Type B pancreatic cell (in vitro differentiated cells): ENCODE data around the gene DAPK1. TPM values are rescaled to one million over a fixed set of nuclear protein-coding genes. Genes with fewer than 3 reads are reported as not detected.

Experiments used
- DNase-seq: peaks from one replicate; pipeline ENCODE4 v3.0.0; 2021; ENCODE audit warnings: mixed read lengths; ENCODE audit not compliant: unreplicated experiment; ENCODE audit errors: extremely low spot score
- H3K27ac Mint-ChIP-seq: 2 replicates; pipeline ENCODE4 v1.8.0; 2021; ENCODE audit warnings: mild to moderate bottlenecking, mixed read lengths
- H3K27me3 Mint-ChIP-seq: 2 replicates; pipeline ENCODE4 v1.8.0; 2021; ENCODE audit warnings: mixed read lengths
- H3K36me3 Mint-ChIP-seq: 2 replicates; pipeline ENCODE4 v1.8.0; 2021; ENCODE audit warnings: mixed read lengths
- H3K4me1 Mint-ChIP-seq: one replicate; pipeline ENCODE4 v1.8.0; 2021; ENCODE audit warnings: mixed read lengths; ENCODE audit not compliant: unreplicated experiment
- H3K4me3 Mint-ChIP-seq: 2 replicates; pipeline ENCODE4 v1.8.0; 2021; ENCODE audit warnings: mild to moderate bottlenecking, mixed read lengths
- H3K9me3 Mint-ChIP-seq: 2 replicates; pipeline ENCODE4 v1.8.0; 2021; ENCODE audit warnings: mixed read lengths
- total RNA-seq: library from RNA; stranded (reverse); gene quantifications from 2 replicates; pipeline ENCODE4 v1.2.1, GENCODE V29; 2021; ENCODE audit warnings: low replicate concordance
- TF ChIP-seq, protein P1 (sequence below): fragments of 200-600 bp; sonication (generic); conservative IDR thresholded peaks from 2 replicates; pipeline ENCODE4 v1.5.0; 2021; ENCODE audit warnings: antibody characterized with exemption, mild to moderate bottlenecking

DAPK1 gene
- total RNA-seq, 1 donor from 2014 or later, result 160 TPM

DNA sequence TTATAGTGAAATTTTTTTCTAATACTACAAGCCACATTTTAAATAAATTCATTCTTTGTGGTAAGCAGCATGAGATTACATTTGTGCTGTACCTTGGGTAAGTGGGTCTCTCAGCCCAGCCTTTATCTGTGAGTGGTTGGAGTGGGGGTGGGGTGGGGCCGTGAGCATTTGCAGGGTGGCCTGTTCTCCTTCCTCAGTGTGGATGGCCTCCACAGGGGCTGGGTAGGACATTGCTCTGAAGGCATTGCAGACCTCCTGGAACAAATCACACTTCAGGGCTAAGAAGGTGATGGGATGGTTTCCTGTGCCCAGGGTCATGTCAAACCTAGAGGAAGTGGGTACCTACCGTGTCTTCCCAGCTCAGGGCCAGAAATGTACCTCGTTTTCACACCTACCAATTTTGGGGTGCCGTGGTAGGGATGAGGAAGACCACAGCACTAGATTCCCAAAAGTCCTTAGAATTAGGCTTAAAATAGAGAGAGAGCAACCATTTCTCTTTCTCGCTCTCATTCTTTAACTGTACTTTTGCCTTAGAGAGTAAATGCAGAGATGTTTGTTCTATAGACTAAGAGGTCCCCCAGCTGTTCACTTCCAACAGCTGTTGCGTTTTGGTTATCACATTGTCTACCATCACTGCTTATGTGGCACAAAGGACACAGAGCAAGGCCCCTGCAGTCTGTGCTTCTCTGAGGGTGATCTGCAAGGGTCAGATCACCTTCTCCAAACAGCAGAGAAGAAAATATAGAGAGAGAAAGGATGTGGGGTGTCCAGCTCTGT lies 144.9 kb downstream of the DAPK1 start:
- no peaks in the 10 kb centered on the region for H3K27me3 Mint-ChIP-seq
- TF ChIP-seq, protein P1, sequence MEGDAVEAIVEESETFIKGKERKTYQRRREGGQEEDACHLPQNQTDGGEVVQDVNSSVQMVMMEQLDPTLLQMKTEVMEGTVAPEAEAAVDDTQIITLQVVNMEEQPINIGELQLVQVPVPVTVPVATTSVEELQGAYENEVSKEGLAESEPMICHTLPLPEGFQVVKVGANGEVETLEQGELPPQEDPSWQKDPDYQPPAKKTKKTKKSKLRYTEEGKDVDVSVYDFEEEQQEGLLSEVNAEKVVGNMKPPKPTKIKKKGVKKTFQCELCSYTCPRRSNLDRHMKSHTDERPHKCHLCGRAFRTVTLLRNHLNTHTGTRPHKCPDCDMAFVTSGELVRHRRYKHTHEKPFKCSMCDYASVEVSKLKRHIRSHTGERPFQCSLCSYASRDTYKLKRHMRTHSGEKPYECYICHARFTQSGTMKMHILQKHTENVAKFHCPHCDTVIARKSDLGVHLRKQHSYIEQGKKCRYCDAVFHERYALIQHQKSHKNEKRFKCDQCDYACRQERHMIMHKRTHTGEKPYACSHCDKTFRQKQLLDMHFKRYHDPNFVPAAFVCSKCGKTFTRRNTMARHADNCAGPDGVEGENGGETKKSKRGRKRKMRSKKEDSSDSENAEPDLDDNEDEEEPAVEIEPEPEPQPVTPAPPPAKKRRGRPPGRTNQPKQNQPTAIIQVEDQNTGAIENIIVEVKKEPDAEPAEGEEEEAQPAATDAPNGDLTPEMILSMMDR, result no peak
- no peak overlapping the region for H3K4me3 Mint-ChIP-seq
- no peaks in the 10 kb centered on the region for H3K9me3 Mint-ChIP-seq
- H3K4me1 Mint-ChIP-seq, result peaks cover 39% of the 10 kb centered on the region
- peaks cover 65% of the 10 kb centered on the region for H3K36me3 Mint-ChIP-seq
- H3K27ac Mint-ChIP-seq, result peak overlapping the region; percentile 40
- DNase-seq, result no peak

DNA sequence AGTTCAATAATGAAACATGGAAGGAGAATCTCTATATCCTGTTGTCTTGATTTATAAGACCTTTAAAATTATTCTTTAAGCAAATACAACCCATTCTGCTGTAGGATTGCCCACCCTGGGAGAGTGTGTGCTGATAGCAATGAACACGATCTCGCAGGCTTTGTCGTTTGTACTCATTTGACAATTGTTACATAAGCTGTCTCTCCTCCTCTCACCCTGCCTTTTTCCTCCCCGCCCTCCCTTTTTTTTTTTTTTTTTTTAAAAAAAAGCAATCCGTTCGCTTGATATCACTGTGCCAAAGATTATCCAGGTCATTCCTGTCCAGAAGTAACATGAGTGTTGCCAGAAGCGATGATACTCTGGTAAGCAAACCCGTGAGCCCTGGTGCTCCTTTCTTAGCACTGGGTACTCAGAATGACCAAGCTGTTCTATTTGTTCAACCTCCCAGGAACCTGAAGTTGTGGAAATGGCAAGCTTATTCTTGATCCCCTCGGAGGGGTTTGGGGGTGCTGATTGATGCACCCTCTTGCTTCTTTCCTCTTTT lies 145.5 kb downstream of the DAPK1 start:
- Mint-ChIP-seq H3K36me3 (peaks cover 63% of the 10 kb centered on the region), H3K27ac (peak overlapping the region; percentile 73), H3K4me1 (peaks cover 38% of the 10 kb centered on the region), H3K4me3 (peak overlapping the region; percentile 48), H3K9me3 (no peaks in the 10 kb centered on the region), H3K27me3 (no peaks in the 10 kb centered on the region)
- DNase-seq, result no peak
- TF ChIP-seq, protein P1, result no peak

DNA sequence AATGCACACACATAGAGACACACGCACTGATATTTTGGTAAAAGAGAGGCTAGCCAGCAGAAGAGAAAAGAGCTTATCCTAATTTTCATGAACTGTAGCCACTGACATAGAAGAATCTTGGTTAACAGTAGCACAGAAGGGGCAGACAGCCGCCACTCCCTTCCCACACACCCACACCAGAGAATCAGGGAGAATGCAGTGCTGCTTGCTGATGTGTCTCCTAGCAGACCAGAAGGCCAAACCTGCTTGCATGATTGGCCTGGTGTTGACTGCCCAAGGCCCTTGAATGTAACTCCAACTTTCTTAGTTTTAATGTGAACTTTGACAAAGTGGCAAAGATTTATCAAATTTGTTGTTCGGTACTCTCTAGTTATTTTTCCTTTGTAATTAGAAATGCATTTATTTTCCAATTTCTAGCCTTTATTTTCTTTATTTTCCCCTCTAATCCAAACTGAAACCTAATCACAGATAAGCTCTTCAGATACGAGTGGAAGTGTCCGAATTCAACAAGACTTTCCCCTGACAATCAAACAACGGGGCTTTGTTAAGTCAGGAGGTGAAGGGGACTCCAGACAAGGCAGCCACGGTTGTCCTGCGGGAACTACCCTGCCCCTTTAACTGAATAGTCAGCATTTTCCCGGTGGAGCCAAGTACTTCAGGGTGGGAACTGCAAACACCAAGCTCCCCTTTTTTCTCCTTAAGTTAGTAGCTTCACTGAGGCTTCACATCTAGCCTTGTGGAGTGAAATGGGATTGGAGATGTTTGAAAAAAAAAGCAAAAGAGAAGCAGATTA lies 146.3 kb downstream of the DAPK1 start:
- DNase-seq, result no peak
- H3K36me3 Mint-ChIP-seq, result peaks cover 57% of the 10 kb centered on the region
- H3K4me3 Mint-ChIP-seq, result peak overlapping the region; percentile 48
- no peaks in the 10 kb centered on the region for H3K27me3 Mint-ChIP-seq
- TF ChIP-seq, protein P1, result no peak
- peak overlapping the region; percentile 73 for H3K27ac Mint-ChIP-seq
- no peaks in the 10 kb centered on the region for H3K9me3 Mint-ChIP-seq
- H3K4me1 Mint-ChIP-seq, result peaks cover 35% of the 10 kb centered on the region

DNA sequence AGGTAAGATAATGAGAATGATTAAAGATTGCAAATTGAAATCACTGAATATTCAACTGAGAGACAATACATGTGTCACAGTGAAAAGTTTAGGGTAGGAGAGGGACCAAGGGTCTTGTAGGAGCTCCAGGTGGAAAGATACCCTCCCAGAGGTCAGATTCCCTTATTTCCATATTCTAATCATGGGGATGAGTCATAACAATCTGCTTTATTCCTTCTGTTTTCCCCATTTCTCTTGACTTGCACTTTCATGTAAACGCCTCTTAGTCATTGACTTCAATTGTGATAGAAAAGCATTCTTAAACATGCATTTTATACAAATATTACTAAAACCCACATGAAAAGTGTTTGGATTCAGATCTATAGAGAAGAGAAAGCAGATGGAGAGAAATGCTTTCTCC lies 147.0 kb downstream of the DAPK1 start:
- Mint-ChIP-seq H3K27ac (peak overlapping the region; percentile 6), H3K4me1 (peaks cover 31% of the 10 kb centered on the region), H3K9me3 (no peaks in the 10 kb centered on the region), H3K36me3 (peaks cover 56% of the 10 kb centered on the region), H3K27me3 (no peaks in the 10 kb centered on the region), H3K4me3 (no peak overlapping the region)
- TF ChIP-seq, protein P1, result no peak
- DNase-seq, result no peak

DNA sequence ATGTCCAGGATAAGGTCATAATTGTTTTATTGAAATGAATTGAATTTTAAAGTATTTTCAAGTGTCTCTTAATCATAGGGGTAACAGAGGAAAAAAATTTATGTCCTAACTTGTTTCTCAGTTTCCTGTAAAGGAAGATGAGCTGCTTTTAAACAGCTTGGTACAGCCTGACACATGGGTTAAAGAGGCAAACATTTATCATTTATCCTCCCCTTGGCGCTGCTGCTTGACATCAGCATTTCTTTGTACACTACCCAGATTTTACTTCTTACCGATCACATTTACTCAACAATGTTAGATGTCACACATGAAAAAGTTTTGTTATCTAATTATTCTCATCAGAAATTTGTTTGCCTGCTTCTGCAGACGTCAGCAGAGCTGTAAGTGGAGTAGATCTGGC lies 148.9 kb downstream of the DAPK1 start:
- Mint-ChIP-seq H3K27ac (peak overlapping the region; percentile 69), H3K36me3 (peaks cover 56% of the 10 kb centered on the region), H3K4me3 (no peak overlapping the region), H3K27me3 (no peaks in the 10 kb centered on the region), H3K4me1 (peaks cover 19% of the 10 kb centered on the region), H3K9me3 (no peaks in the 10 kb centered on the region)
- TF ChIP-seq, protein P1, result no peak
- no peak for DNase-seq
